MM.1S (cell line): Measurements from ENCODE around the gene PSMG3.

ENCODE experiments used
- DNase-seq: peaks from one replicate; pipeline ENCODE4 v3.0.0-alpha.2; 2015
- H2AFZ ChIP-seq: fragments of 300-600 bp; sonication (generic); 2 replicates; pipeline ENCODE4 v1.6.0; 2016; ENCODE audit warnings: antibody characterized with exemption, low read length
- H3F3A ChIP-seq: fragments of 300-600 bp; sonication (generic); 2 replicates; pipeline ENCODE4 v1.6.1; 2016; ENCODE audit warnings: mild to moderate bottlenecking, antibody characterized with exemption, low read length, moderate library complexity, mixed read lengths; ENCODE audit not compliant: insufficient read depth
- H3K27ac ChIP-seq: fragments of 300-600 bp; sonication (generic); 2 replicates; pipeline ENCODE4 v1.5.1; 2016; ENCODE audit warnings: mild to moderate bottlenecking, low read length
- H3K27me3 ChIP-seq: fragments of 300-600 bp; sonication (generic); replicated peaks from 2 replicates; pipeline ENCODE4 v1.6.0; 2016; ENCODE audit warnings: low read length; ENCODE audit not compliant: insufficient read depth
- H3K36me3 ChIP-seq: fragments of 300-600 bp; sonication (generic); replicated peaks from 2 replicates; pipeline ENCODE4 v1.6.1; 2016; ENCODE audit warnings: mild to moderate bottlenecking, low read length, mixed read lengths; ENCODE audit not compliant: insufficient read depth
- H3K4me1 ChIP-seq: fragments of 300-600 bp; sonication (generic); 2 replicates; pipeline ENCODE4 v1.6.1; 2016; ENCODE audit warnings: low read length, mixed read lengths
- H3K4me2 ChIP-seq: fragments of 300-600 bp; sonication (generic); 2 replicates; pipeline ENCODE4 v1.6.0; 2016; ENCODE audit warnings: low read depth, low read length
- H3K4me3 ChIP-seq: fragments of 300-600 bp; sonication (generic); 2 replicates; pipeline ENCODE4 v1.5.1; 2016; ENCODE audit warnings: low read length, mixed read lengths
- H3K79me2 ChIP-seq: fragments of 300-600 bp; sonication (generic); 2 replicates; pipeline ENCODE4 v1.6.1; 2016; ENCODE audit warnings: mixed run types, low read length, mixed read lengths
- H3K9ac ChIP-seq: fragments of 300-600 bp; sonication (generic); 2 replicates; pipeline ENCODE4 v1.6.1; 2016; ENCODE audit warnings: low read length, mixed read lengths
- H3K9me2 ChIP-seq: fragments of 300-600 bp; sonication (generic); replicated peaks from 2 replicates; pipeline ENCODE4 v1.6.1; 2016; ENCODE audit warnings: mild to moderate bottlenecking, low read length, mixed read lengths; ENCODE audit not compliant: insufficient read depth
- H3K9me3 ChIP-seq: fragments of 300-600 bp; sonication (generic); replicated peaks from 2 replicates; pipeline ENCODE4 v1.6.1; 2016; ENCODE audit warnings: mild to moderate bottlenecking, low read length, mixed read lengths; ENCODE audit not compliant: insufficient read depth
- H4K20me1 ChIP-seq: fragments of 300-600 bp; sonication (generic); 2 replicates; pipeline ENCODE4 v1.6.1; 2016; ENCODE audit warnings: mild to moderate bottlenecking, low read length, moderate library complexity, mixed read lengths; ENCODE audit not compliant: insufficient read depth
- CTCF ChIP-seq: fragments of 300-600 bp; sonication (generic); IDR thresholded peaks from 2 replicates; pipeline ENCODE4 v1.5.1; 2016; ENCODE audit warnings: antibody characterized with exemption, low read length, mixed read lengths
- EZH2 ChIP-seq: fragments of 300-600 bp; sonication (generic); optimal IDR thresholded peaks from 2 replicates; pipeline ENCODE3; 2017; ENCODE audit warnings: low read depth, mild to moderate bottlenecking, antibody characterized with exemption, low read length, mixed read lengths
- EZH2phosphoT487 ChIP-seq: fragments of 300-600 bp; sonication (generic); IDR thresholded peaks from 2 replicates; pipeline ENCODE4 v1.6.1; 2018; ENCODE audit warnings: antibody characterized with exemption, low read length

Gene PSMG3

GRCh38 chr7:1541431-1542162, 28.2 kb downstream of the PSMG3 start:
- Histone ChIP-seq H3K4me2 (no peak overlapping the region), H3K27me3 (no peaks in the 10 kb centered on the region), H3K36me3 (no peaks in the 10 kb centered on the region), H3K27ac (no peak overlapping the region), H2AFZ (no peak overlapping the region), H3K4me1 (no peaks in the 10 kb centered on the region), H3K9me2 (no peaks in the 10 kb centered on the region), H3K79me2 (peaks cover 16% of the 10 kb centered on the region), H4K20me1 (no peaks in the 10 kb centered on the region), H3K4me3 (no peak overlapping the region), H3K9me3 (no peaks in the 10 kb centered on the region), H3K9ac (no peak overlapping the region), H3F3A (no peaks in the 10 kb centered on the region)
- TF ChIP-seq EZH2phosphoT487 (no peak), CTCF (no peak), EZH2 (no peak)
- DNase-seq: no peak

GRCh38 chr7:1540776-1541271, 29.0 kb downstream of the PSMG3 start:
- no peaks in the 10 kb centered on the region for H3K27me3 ChIP-seq
- no peak for TF ChIP-seq EZH2phosphoT487
- no peak for TF ChIP-seq EZH2
- no peak for TF ChIP-seq CTCF

GRCh38 chr7:1539882-1540775, 29.7 kb downstream of the PSMG3 start:
- Histone ChIP-seq H3K27me3 (no peaks in the 10 kb centered on the region), H3K79me2 (peaks cover 30% of the 10 kb centered on the region), H3K4me1 (no peaks in the 10 kb centered on the region), H4K20me1 (no peaks in the 10 kb centered on the region), H3K4me3 (no peak overlapping the region), H3K9ac (no peak overlapping the region), H3K9me2 (no peaks in the 10 kb centered on the region), H3K4me2 (no peak overlapping the region), H3F3A (no peaks in the 10 kb centered on the region), H3K36me3 (no peaks in the 10 kb centered on the region), H2AFZ (no peak overlapping the region), H3K9me3 (no peaks in the 10 kb centered on the region), H3K27ac (no peak overlapping the region)
- TF ChIP-seq EZH2phosphoT487 (no peak), CTCF (no peak), EZH2 (no peak)
- DNase-seq: no peak

More at GRCh38 chr7:1540776-1541271, 29.0 kb downstream of the PSMG3 start:
- Histone ChIP-seq H3K4me2 (no peak overlapping the region), H3K27ac (no peak overlapping the region), H3K36me3 (no peaks in the 10 kb centered on the region), H3F3A (no peaks in the 10 kb centered on the region), H3K9ac (no peak overlapping the region), H2AFZ (no peak overlapping the region), H3K4me3 (no peak overlapping the region), H3K9me3 (no peaks in the 10 kb centered on the region), H3K79me2 (peaks cover 23% of the 10 kb centered on the region), H3K4me1 (no peaks in the 10 kb centered on the region), H4K20me1 (no peaks in the 10 kb centered on the region), H3K9me2 (no peaks in the 10 kb centered on the region)
- DNase-seq: no peak
